Measurements from ENCODE around the gene TFCP2.

DNA sequence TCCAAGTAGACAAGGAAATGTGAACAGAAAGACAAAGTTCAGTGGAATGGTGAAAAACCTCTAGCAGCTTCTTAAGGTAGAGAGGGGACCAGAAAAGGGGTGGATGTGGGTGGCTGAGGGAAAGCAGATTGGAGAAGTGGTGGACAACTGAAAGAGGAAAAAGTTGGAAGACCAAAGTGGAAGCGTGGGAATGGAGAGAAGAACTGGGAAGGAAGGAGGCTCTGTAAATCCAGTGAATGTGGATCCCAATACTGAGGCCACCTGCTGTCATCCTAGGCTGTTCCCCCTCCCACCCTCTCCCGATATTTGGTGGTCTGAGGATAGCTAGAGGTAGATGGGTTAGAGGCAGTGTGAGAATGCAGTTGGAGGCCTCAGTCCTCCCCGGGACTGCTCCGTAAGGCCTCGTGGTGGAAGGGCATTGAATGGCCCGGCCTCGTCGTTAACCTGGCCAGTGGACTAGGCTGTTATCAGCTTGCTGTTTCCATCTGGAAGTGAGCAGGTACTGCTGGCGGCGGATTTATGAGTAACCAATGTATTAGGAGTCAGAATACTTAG lies 45.7 kb upstream of the TFCP2 start:
- TF ChIP-seq CTCF (IDR thresholded peaks at IDR 0.05) (no peak), POLR2AphosphoS5 (IDR thresholded peaks at IDR 0.05; ENCODE audit: insufficient read depth in 1 of 2, low read depth in 1 of 2) (no peak), POLR2A (IDR thresholded peaks at IDR 0.05) (no peak)
